Non-pigmented ciliary epithelial cell (primary cell): ENCODE data around the gene GPHN.
"Not testable (repeated sequence)": the region's sequence is repeated elsewhere in the genome, so short reads cannot be mapped to it uniquely, and the experiment has no call there.

Experiments
- DNase-seq: peaks from one replicate; pipeline ENCODE4 v3.0.0-alpha.2; 2010; ENCODE audit warnings: low read depth

Gene GPHN

DNA sequence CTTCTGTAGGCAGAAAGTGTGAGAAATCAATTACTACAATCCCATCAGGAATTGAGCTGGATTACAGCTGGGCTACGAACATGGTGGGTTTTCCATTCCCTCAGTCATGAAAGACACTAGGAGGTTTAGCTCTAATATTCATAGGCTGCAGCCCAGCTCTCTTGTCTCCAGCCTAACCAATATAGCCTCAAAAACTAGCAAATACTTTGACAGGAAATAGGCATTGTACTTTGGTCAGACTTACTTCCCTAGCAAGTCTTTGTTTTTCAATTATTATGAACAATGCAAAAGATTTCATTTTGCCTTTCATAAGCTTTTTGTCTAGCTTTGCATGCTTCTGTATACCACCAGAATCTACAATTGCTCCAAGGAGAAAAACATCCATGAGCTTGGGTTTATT is 296.2 kb downstream of the GPHN start:
- no peak for DNase-seq

DNA sequence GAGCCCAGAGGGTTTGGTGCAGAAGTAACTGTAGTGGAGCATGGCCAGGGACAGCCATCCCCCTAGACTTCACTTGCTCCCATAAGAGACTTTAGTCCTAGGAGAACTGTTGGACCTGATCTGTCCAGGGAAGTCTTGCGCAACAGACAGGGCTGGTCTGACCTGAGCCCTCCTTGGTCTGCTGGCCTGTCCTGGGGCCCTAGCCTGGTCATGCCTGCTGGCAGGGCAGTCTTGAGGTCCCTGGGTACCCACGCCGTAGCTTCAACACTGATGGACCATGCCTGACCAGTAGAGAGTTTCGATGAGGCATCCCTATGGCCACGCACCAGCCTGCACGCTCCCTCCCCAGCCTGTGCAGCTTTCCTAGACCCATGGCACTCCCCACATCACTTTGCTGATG is 305.7 kb downstream of the GPHN start:
- DNase-seq = no peak

DNA sequence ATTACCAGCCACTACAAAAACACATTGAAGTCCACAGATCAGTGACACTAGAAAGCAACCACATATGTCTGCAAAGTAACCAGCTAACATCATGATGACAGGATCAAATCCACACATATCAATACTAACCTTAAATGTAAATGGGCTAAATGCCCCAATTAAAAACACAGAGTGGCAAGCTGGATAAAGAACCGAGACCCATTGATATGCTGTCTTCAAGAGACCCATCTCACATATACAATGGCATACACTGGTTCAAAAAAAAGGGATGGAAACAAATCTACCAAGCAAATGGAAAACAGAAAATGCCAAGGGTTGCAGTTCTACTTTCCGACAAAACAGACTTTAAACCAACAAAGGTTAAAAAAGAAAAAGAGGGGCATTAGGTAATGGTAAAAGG is 307.7 kb downstream of the GPHN start:
- DNase-seq = no peak

DNA sequence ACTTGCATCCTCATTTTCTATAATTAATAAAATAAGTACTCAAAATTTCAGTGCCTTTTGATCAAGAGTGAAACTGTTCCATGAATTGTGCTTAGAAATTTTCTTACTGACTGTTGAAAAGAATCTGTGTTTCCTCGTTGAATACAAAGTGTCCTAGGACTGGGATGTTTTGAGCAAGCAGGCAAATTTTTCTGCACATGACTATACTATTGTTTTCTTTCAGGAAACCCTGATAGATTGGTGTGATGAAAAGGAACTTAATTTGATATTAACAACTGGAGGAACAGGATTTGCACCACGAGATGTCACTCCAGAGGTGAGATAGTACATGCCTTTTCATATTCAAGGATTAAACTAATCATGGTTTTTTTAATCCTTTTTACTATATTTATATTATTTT is 316.3 kb downstream of the GPHN start:
- no peak for DNase-seq

DNA sequence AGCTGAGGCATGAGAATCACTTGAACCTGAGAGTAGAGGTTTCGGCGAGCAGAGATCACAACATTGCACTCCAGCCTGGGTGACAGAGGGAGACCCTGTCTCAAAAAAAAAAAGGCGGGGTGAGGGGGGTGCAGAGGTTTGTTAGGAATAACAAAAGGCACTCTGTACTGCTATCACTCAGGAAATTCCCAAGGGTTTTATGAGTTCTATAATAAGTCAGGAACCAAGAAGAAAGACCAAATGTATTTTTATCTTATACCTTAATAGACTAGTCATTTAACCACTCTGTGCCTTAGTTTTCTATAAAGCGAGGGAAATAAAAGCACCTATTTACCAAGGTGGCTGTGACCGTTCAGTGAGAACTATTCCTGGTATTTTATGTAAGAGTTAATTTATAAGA is 319.2 kb downstream of the GPHN start:
- no peak for DNase-seq

DNA sequence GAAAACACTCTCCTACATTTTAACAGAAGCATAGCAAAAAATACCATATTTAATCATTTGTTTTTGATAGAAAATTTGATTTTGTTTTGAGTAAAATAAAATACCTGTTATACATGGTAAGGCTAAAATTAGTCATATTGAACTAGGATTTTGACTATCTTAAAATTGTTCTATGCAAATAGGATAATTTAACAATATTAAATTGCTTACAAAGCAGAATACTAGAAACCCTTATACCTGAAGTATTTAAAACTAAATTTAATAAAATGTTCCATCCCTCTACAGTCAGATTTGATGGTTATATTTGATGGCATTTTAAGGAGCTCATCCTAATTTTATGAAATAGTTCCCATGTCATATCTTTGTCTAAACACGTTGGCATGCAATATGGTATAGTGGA is 323.2 kb downstream of the GPHN start:
- DNase-seq = no peak

DNA sequence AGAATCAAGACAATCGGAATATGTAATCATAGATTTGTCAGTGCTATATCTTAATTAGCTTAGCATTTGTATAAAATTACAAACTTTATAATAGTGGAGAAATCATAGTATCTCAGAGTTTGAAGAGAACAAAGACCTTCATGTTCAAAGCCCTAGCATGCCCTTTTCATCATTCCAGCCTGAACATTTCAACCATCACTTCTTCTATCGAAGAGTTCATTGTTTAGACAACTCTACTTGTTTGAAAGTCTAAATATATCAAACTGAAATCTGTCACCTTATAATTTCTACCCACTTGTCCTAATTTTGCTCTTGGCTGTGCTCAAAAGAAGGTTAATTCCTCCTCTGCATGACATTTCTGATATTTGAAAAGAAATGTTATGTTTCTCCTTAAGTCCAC is 325.9 kb downstream of the GPHN start:
- no peak for DNase-seq

DNA sequence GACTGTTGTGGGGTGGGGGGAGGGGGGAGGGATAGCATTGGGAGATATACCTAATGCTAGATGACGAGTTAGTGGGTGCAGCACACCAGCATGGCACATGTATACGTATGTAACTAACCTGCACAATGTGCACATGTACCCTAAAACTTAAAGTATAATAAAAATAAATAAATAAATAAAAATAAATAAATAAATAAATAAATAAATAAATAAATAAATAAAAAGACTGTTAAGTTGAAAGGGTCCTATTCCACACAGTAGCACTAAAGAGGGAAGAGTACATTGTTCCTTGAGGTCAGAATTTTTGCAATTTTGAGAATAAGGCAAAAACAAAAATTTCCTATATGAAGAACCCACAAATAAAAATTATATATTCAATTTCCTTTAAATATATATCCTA is 329.5 kb downstream of the GPHN start:
- DNase-seq = not testable (repeated sequence)

DNA sequence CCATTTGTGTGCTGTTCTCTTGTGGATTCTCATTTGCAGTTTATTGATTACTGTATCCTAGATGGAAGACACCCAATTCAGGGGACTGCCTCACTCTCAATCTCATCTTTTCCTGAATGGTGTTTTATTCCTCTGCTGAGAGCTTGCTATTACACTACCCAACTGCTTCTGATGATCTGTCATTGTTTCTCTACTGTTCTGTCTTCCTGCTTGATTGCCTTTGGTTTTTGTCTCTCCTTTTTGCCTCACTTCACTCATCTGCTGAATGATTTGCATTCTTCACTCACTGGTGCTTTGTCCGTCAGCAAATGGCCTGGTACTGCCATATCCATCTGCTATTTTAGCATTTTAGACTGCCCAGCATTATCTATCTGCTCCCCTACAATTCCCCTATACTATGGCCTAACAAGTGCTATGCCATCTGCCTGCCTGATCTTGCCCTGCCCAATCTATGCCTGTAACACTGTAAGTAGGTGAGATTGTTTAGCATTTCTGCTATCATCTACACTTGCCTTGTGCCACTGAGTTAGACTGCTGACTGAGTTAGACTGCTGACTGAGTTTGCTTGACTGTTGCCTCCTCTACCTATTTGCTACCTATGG is 335.1 kb downstream of the GPHN start:
- DNase-seq = no peak

DNA sequence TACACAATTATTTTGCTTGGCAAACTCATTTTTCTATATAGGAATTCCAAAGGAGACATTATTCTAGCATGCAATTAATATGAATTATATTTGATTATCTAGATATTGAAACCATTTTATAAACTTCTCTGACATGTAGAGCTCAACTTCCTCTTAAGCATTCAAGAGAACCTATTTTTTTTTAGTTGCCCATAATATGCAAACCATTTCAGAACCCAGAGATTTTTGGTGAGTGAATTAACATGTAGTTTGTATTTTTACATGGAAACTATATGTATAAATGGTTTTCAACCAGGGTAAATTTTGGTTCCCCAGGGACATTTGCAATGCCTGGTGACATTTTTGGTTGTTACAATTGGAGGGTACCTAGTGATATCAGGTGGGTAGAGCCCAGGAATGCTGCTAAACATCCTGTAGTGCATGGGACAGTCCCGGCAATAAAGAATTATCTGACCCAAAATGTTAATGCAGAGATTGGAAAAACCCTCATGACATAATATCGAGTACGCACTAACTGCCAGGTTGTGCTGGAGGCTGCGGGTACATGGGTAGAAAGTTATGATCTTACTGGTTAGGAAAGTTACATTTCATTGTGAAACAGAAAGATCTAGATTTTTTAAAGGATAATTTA is 342.4 kb downstream of the GPHN start:
- no peak for DNase-seq

DNA sequence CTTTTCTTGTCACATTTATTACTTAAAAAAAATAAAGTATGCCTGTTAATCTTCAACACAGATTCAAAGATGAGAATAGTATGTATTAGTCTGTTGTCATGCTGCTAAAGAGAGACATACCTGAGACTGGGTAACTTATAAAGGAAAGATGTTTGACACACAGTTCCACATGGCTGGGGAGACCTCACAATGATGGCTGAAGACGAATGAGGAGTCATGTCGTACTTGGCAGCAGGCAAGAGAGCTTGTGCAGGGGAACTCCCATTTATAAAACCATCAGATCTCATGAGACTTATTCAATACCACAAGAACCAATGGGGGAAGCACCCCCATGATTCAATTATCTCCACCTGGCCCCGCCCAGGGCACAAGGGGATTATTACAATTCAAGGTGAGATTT is 345.4 kb downstream of the GPHN start:
- no peak for DNase-seq

DNA sequence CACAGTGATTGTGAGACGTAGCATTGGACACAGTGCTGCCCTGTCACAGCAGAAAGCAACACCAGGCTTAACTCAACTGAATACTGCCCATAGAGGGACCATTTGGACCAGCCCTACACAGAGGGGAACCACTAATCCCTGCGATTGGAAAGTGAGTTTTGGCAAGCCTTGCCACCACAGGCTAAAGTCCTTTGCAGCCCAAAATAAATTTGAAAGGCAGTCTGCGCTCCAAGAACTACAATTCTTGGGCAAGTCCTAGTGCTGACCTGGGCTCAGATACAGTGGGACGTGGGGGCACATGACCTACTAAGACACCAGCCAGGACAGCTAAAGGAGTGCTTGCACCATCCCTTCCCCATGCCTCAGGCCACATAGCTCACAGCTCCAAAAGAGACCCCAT is 349.9 kb downstream of the GPHN start:
- no peak for DNase-seq

DNA sequence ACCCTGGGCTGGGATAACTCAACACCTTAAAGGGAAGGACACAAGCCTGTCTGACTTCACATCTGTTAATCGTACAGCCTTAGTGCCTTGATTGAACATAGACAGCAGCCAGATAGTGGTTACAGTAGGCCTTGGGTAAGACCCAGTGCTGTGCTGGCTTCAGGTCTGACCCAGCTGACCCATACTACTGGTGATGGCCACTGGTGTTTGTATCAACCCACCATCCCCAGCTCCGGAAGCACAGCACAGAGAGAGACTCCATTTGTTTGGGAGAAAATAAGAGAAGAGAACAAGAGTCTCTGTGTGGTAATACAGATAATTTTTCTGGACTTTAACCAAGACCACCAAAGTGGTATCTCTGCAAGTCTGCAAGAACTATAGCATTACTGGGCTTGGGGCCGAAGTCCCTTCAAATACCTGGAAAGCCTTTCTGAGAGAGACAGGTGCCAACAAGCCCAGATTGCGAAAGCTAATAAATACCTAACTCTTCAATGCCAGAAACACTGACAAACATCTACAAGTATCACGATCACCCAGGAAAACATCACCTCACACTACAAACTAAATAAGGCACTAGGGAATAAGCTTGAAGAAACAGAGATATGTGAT is 351.2 kb downstream of the GPHN start:
- no peak for DNase-seq

DNA sequence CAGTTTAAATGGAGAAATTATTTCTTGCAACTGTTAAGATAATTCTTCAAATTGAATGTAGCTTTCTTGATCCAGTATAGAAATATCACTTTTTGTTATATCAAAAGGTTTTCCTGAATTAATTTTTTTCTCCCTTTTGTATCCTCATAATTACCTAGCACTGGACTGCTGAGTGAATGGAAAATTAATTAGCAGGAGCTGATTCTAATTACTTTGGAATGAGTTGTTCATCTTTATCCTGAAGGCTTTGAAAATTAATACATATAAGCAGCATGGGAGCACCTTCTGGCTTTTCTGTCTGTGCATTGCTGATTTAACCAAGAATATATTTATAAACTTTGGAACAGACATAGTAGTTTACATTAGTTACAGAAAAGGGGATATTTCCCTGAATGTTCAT is 373.6 kb downstream of the GPHN start:
- no peak for DNase-seq

DNA sequence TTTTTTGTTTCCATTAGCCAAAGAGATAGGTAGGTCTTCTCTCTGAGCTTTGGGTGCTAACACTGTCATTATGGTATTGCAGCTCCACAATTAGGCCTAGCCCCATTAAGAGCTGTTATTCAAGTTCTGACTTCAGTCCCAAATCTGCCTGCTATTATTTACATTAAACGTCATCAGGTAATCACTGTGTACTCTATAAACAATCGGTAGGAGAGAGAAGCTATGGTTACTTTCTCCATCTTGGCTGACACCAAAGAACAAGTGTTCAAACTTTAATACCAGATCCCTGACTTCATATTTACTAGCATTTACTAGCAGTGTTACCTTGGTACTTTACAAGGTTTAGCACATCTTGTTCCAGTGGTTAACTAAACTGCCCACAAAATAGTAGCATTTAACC is 376.2 kb downstream of the GPHN start:
- DNase-seq = no peak

DNA sequence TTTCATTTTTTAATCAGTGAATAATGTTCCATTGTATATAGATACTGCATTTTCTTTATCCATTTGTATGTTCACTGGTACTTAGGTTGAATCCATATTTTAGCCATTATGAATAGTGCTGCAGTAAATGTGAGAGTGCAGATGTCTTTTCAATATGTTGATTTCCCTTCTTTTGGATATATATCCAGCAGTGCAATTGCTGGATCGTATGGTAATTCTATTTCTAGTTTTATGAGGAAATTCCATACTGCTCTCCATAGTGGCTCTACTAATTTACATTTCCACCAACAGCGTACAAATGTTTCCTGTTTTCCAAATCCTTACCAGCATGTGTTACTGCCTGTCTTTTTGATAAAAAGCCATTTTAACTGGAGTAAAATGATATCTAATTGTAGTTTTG is 392.8 kb downstream of the GPHN start:
- no peak for DNase-seq

DNA sequence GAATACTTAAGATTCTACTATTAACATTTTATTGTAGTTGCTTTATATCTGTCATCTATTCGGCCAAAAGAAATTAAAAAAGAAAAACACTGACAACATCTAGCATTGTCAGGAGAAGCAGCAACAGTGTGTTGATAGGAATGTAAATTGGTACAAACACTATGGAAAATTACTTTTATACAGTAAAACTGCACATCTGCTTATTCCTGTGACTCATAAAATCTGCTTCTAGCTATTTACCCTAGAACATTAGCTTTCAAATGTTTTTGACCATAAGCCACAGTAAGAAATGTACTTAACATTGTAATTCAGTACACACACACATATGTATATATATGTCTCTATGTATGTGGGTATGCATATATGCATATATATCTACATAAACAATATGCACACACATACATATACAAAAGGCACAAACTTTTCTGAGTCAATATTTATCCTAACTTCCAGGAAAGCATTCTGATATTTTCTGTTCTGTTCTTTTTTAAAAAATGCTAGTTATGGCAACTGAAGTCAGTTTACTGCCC is 402.4 kb downstream of the GPHN start:
- no peak for DNase-seq

DNA sequence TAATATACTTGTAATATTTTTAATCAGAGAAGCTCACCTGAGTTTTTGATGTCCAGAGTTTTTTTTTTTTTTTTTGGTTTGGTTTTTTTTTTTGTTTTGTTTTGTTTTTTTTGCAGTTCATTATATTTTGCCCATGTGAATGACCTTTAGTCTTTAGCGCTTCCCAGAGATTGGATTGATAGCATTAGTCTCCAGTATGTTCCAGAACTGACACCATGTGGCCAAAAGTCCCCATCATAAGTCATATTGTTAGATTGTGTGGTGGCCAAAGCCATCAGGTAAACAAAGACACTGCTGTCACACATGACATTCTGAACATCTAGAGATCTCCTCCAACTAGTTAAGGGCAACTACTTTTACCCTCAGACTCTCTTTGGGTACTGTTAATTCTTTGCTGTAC is 408.5 kb downstream of the GPHN start:
- no peak for DNase-seq

DNA sequence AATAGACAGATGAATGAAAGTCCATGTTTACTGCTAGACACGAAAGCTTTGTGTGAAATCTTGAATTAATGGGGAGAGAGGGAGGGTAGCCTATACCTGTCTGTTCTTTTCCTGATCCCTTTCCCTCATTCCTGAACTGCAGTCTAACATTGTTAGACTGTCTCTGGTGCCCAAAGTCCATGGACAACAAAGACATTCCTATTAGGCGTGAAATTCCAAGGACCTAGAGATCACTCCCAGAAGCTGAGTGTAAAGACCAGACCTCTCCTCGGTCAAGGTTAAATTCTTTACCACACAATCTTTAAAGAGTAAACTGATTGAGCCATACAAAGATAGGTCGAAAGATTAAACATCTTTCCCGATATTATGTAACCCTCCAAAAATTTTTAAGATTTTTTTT is 410.6 kb downstream of the GPHN start:
- no peak for DNase-seq

DNA sequence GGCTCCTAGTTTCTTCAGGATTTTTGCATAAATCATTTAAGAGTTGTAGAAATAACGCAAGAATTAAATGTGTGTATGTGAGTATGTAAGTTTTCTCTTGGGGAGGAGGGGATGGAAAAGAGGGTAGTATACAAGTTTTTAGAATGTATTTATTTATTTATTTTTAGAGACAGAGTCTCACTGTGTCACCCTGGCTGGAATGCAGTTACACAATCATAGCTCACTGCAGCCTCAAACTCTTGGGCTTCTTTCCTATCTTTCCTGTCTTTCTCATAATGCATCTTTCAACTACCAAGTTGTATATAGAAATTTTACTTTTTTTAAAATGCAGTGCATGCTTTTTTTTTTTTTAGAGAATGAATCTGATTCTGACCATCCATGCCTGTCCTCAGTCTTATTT is 412.2 kb downstream of the GPHN start:
- DNase-seq = no peak

DNA sequence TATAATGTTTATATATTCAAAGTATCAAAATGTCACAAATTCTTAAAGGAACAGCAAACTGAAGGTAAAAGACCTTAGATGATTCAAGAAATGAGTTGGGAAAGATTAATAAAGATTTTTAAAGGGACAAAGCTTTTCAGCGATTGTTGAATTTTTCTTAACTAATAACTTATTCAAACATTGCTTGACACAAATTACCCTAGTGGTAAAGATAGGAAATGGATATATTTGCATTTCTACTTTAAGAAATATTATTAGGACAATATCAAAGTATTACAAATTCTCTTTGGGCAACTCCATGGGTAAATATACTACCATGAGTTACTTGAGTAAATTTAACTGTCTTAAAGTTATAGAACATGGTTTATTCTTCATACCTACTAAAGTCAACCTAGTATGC is 415.3 kb downstream of the GPHN start:
- no peak for DNase-seq

DNA sequence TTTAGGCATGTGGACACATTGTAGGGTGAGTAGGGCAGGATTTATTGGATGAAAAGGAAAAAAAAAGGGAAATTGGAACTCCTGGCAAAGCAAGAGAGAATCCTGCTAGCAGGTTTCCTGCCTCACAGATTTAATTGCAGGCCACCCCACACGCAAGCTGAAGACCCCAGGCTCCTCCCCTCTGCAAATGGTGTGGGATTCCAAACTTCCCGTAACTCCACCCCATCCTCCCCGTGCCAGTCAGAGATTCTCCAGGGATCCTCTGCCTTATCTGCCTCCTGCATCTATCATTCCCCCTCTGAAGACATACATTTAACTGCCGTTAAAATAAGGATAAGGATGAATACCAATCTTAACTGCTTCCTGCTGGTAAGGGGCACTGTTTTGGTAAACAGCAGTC is 431.5 kb downstream of the GPHN start:
- DNase-seq = no peak

DNA sequence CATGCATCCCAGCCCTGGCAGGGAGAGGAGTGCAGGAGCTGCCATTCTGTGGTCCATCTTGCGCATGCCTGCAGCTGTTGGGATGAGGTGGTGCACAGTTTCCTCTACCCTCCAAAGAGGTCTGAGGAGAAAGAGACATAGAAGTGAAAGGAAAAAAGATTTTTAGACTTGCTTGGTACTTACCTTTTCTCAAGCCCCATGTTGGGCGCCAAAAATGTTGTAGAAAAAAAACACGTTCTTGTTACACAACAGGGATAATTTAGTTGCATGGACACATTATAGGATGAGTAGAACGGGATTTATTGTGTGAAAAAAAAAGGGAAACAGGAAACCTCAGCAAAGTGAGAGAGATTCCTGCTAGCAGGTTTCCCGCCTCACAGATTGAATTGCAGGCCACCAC is 436.9 kb downstream of the GPHN start:
- no peak for DNase-seq

DNA sequence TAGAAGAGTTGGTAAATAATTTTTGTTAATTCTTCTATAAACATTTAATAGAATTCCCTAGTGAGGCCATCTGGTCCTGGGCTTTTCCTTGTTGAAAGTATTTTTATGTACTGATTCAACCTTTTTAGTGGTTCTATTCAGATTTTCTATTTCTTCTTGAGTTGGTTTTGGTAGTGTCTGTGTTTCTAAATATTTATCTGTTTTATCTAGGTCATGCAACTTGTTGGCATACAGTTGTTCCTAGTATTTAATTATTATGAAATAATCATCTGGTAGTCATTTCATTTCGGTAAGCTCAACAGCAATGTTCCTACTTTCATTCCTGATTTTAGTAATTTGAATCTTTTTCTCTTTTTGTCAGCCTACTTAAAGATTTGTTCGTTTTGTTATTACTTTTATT is 447.2 kb downstream of the GPHN start:
- DNase-seq = no peak
